IMR-90 (cell line): Measurements from ENCODE around the gene ZNF716.

Experiments used
- BHLHE40 ChIP-seq: fragments of 150-350 bp; IDR thresholded peaks from 2 replicates; pipeline ENCODE4 v1.6.1; 2016; ENCODE audit warnings: mild to moderate bottlenecking, low read depth, low read length
- CTCF ChIP-seq: conservative IDR thresholded peaks from 2 replicates; pipeline ENCODE4 v1.5.1; 2012; ENCODE audit warnings: mild to moderate bottlenecking, low read depth, low read length, improper control_type of control experiment
- MAZ ChIP-seq: IDR thresholded peaks from 2 replicates; pipeline ENCODE4 v1.6.1; 2012; ENCODE audit warnings: low read depth, mild to moderate bottlenecking, low read length, improper control_type of control experiment, moderate library complexity, borderline replicate concordance
- NFE2L2 ChIP-seq: fragments of 150-350 bp; IDR thresholded peaks from 2 replicates; pipeline ENCODE4 v1.6.1; 2016; ENCODE audit warnings: low read depth, mild to moderate bottlenecking, low read length
- POLR2A ChIP-seq: IDR thresholded peaks from 2 replicates; pipeline ENCODE4 v1.6.1; 2012; ENCODE audit warnings: mild to moderate bottlenecking, low read depth, low read length
- RCOR1 ChIP-seq: IDR thresholded peaks from 2 replicates; pipeline ENCODE4 v1.6.1; 2012; ENCODE audit warnings: mild to moderate bottlenecking, low read length, improper control_type of control experiment; ENCODE audit not compliant: insufficient replicate concordance
- SMC3 ChIP-seq: fragments of 150-350 bp; IDR thresholded peaks from 2 replicates; pipeline ENCODE4 v1.6.1; 2016; ENCODE audit warnings: low read depth, mild to moderate bottlenecking, antibody characterized with exemption, low read length, moderate library complexity

- TF ChIP-seq CTCF (no peak), POLR2A (no peak), NFE2L2 (no peak), RCOR1 (no peak), SMC3 (no peak), MAZ (no peak), BHLHE40 (no peak)
These were observed 22.8 kb upstream of the ZNF716 start for GRCh38 chr7:57427146-57427545.
